MV-4-11 (cell line): ENCODE results near the gene PIEZO2.
A peak's percentile ranks its signal among the peaks of the same experiment; 100 is the strongest.
"Not testable (repeated sequence)": the region's sequence is repeated elsewhere in the genome, so short reads cannot be mapped to it uniquely, and the experiment has no call there.

Experiments used
- DNase-seq: peaks from one replicate; lab custom pipeline; 2025; lab: John Stamatoyannopoulos, UW

The PIEZO2 gene

DNA sequence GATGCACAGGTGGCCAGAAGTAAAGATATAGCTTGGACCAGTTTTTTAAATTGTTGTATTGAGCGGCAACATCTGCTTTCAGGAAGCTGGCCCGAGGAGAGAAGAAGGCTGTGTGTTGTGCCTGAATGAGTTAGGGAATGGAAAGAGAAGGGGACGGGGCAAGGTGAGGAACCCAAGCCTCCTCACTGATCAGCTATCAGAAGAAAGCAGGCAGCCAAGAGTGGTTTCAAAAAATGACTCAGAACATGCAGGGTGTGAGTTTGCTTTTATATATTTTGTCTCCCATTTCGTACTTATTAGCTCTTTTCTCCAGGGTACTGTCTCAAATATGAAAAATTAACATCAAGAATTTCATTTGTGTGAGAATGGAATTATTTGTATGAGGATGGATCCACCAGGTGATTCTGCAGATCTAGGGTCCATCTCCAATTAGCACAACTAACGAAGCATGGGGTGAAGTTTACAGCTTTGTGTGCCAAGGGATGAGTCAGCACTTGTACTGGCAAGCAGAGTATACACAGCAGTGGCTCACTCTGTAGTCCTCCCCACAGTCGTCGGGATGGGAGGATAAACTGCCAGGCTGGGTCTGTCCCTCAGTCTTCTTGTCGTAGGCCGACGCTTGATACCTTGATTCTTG, 175.7 kb downstream of the PIEZO2 start:
- no peak for DNase-seq

GRCh38 chr18:10971717-10972116, 177.7 kb downstream of the PIEZO2 start:
- DNase-seq, result no peak

- DNase-seq, result no peak
Observed at GRCh38 chr18:10965119-10965518, 184.2 kb downstream of the PIEZO2 start.

DNA sequence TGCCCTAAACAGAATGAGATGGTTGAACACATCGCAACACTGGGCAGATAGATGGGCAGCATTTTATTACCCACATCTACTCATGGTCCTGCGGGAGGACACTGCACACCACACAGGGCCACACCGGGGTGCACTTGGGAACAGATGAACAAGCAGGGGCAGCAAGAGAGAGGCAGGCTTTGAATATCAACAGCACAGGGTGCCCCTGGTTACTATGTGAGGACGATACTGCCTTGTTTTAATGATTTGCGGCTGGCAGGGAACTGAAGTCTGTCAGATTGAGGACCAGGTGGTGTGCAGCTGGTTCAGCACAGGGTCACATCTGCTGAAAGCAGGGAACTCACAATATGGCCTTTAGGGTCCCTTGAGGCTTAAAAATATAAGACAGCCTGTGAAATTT, 195.7 kb downstream of the PIEZO2 start:
- DNase-seq, result no peak

DNA sequence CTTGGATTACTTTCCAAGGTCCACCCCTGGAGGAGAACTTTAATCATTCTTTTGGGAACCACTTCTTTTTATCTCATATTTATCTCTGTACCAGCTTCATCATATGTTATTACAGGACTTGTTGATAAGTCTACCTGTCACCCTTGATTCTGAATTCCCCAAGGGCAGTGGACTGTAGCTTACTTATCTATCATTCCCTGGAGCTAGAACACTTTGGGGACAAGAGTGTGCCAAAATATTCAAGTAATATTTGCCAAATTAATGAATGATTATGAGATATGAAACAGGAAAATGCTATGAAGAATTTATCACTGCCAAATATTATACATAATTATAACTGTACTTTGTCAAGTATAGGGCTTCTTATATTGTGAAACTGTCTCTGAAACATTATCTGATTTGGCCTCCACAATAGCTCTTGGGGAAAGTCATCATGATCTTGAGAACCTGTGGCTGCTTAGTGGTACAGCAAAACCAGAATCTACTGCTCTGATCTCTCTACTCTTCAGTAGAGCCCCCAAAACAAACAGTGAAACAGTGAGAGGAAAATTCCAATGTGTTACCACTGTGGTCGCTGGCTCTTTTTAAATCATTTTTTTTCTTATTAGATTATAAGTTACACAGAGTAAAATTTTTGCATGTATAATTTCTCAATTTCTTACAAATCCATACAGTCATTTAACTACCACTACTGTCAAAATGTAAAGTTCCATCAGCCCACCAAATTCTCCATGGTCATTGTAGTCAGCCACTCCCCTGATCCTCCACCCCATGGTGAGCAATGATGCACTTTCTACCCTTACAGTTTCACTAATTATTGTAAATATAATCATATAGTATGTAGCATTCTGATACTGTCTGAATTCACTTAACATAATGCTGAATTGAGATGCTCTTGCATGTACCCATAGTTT, 197.5 kb downstream of the PIEZO2 start:
- DNase-seq, result no peak

DNA sequence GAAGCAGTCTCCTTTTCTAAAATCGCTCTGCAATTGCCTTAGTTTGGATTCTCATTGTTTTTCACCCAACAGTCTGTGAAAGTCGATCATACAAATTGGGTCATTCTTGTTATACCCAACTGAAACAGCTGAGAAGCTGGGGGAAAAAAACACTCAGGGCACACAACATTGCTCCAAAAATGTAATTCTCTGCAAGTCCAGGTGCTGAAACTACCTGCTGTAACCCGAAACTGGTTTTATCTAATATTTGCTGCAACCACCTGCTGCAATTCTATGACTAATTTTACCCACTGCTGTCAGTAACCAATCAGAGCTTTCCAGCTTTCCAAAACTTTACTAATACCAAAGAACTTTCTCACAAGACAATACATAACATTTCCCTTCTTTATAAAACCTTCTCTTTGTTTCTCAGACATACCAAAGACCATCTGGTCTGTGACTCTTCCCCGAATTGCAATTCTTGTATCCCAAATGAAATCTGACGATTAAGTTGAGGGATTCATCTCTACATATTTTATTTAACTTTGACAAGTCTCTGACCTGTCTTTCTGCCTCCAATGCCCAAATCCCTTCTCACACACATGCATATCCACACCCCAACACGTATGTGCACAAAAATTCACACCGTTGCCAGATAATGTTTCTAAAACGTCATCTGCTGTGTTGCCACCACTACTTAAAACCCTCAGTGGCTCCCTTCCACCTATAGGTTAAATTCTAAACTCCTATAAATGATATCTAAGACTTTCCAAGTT, 198.3 kb downstream of the PIEZO2 start:
- no peak for DNase-seq

DNA sequence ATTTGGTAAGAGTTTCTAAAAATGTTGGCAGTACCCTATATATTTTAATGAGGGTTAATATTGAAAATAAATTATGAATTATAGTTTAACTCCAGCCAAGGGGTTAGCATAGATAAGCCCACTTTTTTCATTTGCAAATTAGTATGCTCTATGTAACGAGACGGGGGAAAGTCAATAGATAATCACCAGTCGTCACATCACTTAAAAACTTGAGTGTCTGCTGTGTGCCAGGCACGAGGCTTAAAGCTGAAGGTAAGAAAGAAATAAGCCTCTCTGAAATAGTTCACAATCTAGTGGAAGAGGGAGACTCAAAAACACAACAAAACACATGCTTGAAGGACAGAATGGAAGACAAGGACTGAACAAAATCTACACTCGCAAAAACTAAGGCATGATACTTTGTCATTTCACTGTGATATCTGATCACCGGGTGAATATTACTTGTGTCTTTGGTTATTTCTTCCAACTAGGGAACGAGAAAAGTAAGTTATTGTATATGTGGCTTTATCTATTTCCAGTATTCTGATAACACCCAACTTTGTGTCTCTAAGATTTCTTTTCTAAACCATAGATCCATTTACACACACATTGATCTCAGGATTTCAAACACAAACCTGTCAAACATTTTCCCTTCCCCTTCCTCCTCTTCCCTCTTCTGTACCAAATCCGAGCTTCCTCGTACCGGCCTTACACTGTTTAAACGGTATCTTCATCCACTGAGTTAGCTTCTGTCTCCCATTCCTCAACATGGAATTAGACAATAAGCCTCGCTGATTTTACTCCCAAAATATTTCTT, 199.1 kb downstream of the PIEZO2 start:
- DNase-seq, result no peak

- no peak for DNase-seq
Observed at GRCh38 chr18:10949655-10950054, 199.7 kb downstream of the PIEZO2 start.

GRCh38 chr18:10948421-10948820, 200.9 kb downstream of the PIEZO2 start:
- DNase-seq, result no peak

- no peak for DNase-seq
Observed at GRCh38 chr18:10946058-10946457, 203.3 kb downstream of the PIEZO2 start.

- DNase-seq, result no peak
Observed at GRCh38 chr18:10942998-10943397, 206.4 kb downstream of the PIEZO2 start.

DNA sequence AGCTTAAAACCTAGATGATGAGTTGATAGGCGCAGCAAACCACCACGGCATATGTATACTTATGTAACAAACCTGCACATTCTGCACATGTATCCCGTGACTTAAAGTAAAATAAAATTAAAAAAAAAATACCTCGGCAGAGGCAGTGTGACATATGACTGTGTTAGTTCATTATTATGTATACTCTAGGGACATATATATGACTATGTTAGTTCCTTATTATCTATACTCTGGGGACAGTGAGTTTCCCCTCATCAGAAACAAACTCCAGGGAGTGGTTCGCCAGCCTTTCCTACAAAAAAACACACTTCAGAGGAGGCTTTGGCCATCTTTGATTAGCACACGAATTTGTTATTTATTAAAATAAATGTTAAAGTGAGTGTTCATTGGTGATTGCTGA, 209.5 kb downstream of the PIEZO2 start:
- DNase-seq, result no peak

DNA sequence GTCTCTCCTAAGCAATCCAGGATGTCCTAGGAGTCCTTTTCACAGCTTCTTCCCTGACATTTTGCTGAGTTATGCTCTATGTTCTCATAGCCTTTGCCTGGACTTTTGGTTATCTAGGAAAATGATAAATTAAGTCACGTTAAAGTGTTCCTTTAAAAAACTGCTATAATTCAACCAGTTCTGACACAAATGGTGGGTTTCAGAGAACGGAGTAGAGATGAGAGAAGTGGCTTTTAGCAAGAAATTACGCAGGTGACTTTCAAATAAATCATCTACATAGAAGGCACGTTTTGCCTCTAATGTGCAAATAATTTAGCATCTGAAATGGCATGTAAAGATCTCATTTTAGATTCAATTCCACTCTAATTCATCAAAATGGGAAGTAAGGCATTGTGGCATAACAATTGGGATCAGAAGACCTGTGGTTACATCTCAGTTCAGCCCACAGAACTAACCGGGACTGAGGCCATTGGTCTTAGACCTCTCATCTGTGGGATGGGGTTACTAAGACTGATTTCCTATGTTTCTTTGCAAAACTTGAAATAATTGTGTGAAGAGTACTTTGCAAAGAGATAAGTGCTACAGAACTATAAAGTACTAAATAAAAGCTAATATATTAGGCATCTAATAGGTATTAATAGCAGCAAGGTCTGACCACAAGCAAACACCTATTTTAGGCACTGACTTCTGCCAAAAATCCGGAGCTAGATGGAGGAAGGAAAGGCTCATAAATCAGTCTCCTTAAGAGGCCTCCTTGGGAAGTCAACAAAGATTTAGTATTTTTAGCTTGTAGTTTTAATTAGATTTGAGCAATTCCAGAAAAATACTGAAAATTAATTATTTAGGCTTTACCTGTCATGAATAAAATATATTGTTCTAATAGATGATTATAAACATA, 211.4 kb downstream of the PIEZO2 start:
- peak; percentile 12 for DNase-seq

GRCh38 chr18:10936176-10937053, 213.0 kb downstream of the PIEZO2 start:
- no peak for DNase-seq

- no peak for DNase-seq
Observed at GRCh38 chr18:10935588-10935987, 213.8 kb downstream of the PIEZO2 start.

GRCh38 chr18:10933648-10934047, 215.7 kb downstream of the PIEZO2 start:
- not testable (repeated sequence) for DNase-seq

GRCh38 chr18:10930076-10930475, 219.3 kb downstream of the PIEZO2 start:
- DNase-seq, result no peak

DNA sequence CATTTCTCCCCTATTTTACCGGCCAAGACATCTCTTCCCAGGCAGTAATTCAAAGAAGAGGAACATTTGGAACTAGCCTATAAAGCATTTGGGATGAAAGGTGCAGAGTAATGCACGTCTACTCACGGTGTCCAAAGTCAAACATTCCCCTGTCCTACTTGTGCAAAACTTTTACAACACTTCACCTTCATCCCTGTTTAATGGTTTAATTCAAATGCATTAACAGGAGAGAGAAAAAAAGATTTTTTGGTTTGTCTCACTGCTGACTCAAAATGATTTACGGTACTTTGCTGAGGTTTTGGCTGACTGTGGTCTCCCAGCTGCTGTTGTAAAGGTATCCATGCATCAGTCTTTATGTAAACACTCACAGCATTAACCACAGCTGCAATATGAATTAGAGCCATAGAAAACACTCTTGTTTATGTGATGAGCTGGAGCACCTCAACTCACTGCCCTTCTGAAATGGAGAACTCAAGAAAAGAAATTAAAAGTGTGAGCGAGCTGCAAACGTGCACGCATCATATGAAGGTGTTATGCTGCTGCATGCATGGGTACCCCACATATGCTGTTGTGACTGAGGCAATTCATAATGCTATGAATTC, 220.5 kb downstream of the PIEZO2 start:
- no peak for DNase-seq

GRCh38 chr18:10928011-10928771, 221.2 kb downstream of the PIEZO2 start:
- DNase-seq, result no peak
